HCT116 (cell line): ENCODE data around the gene GOLGA8K.
"Not testable (repeated sequence)": the region's sequence is repeated elsewhere in the genome, so short reads cannot be mapped to it uniquely, and the experiment has no call there.

Experiments
- CEBPB ChIP-seq: IDR thresholded peaks from 2 replicates; pipeline ENCODE4 v1.6.1; 2012; ENCODE audit warnings: low read depth
- CTCF ChIP-seq, 3 experiments: fragments of 200-600 bp in 1 of 3; sonication (generic) in 1 of 3; IDR thresholded peaks in 2 of 3; conservative IDR thresholded peaks in 1 of 3; 2 replicates each; pipeline ENCODE4 v1.5.1; 2012 to 2017; ENCODE audit warnings: low read depth in 2 of 3, low read length in 2 of 3, antibody characterized with exemption in 1 of 3, borderline replicate concordance in 1 of 3, control low read depth in 1 of 3, mild to moderate bottlenecking in 1 of 3, mixed read lengths in 1 of 3, mixed run types in 1 of 3, moderate library complexity in 1 of 3; ENCODE audit not compliant: insufficient read depth in 1 of 3
- EGR1 ChIP-seq: IDR thresholded peaks from 2 replicates; pipeline ENCODE4 v1.6.1; 2012; ENCODE audit warnings: low read depth
- EZH2 ChIP-seq: fragments of 200-600 bp; sonication (generic); IDR thresholded peaks from 2 replicates; pipeline ENCODE4 v1.6.1; 2017; ENCODE audit warnings: antibody characterized with exemption, mixed run types
- EZH2phosphoT487 ChIP-seq: fragments of 200-600 bp; IDR thresholded peaks from 2 replicates; pipeline ENCODE4 v1.6.1; 2018; ENCODE audit warnings: antibody characterized with exemption, borderline replicate concordance
- JUND ChIP-seq: IDR thresholded peaks from 2 replicates; pipeline ENCODE4 v1.6.1; 2012
- MAX ChIP-seq: IDR thresholded peaks from 2 replicates; pipeline ENCODE4 v1.6.1; 2012
- POLR2A ChIP-seq: IDR thresholded peaks from 2 replicates; pipeline ENCODE4 v1.7.0; 2011; ENCODE audit warnings: borderline replicate concordance; ENCODE audit not compliant: insufficient read depth, insufficient read length; ENCODE audit errors: extremely low read depth
- POLR2AphosphoS5 ChIP-seq: IDR thresholded peaks from 2 replicates; pipeline ENCODE4 v1.6.1; 2011; ENCODE audit warnings: mild to moderate bottlenecking, low read depth, low read length, moderate library complexity
- SRF ChIP-seq: IDR thresholded peaks from 2 replicates; pipeline ENCODE4 v1.6.1; 2012; ENCODE audit warnings: low read depth
- TCF7L2 ChIP-seq: IDR thresholded peaks from 2 replicates; pipeline ENCODE4 v1.7.0; 2011; ENCODE audit warnings: borderline replicate concordance, inconsistent platforms; ENCODE audit not compliant: insufficient read depth, insufficient read length; ENCODE audit errors: extremely low read depth
- YY1 ChIP-seq: IDR thresholded peaks from 2 replicates; pipeline ENCODE4 v1.6.1; 2011; ENCODE audit warnings: low read length, low read depth, moderate library complexity, mild to moderate bottlenecking; ENCODE audit not compliant: insufficient replicate concordance; ENCODE audit errors: extremely low read depth

- TF ChIP-seq EZH2phosphoT487; POLR2AphosphoS5; CTCF (IDR thresholded peaks at IDR 0.05 in 2 of 3, conservative IDR thresholded peaks at IDR 0.05 in 1 of 3; ENCODE audit: borderline replicate concordance in 1 of 3, insufficient read depth in 1 of 3, low read depth in 2 of 3, low read length in 2 of 3); CEBPB; POLR2A; SRF; JUND; EGR1; EZH2; MAX; TCF7L2; YY1: not testable (repeated sequence)
These were observed 52.4 kb downstream of the GOLGA8K start for GRCh38 chr15:32350563-32351220.
